ENCODE measurements around the gene DZIP3.

GRCh38 chr3:108713816-108714215 is 124.3 kb downstream of the DZIP3 start:
- TF ChIP-seq CTCF (IDR thresholded peaks at IDR 0.05) (no peak), POLR2A (IDR thresholded peaks at IDR 0.05) (no peak), EP300 (IDR thresholded peaks at IDR 0.05) (no peak)
